Omental fat pad (tissue), 4 donors: Measurements from ENCODE around the gene RPRML. TPM values are rescaled to one million over a fixed set of nuclear protein-coding genes. Genes with fewer than 3 reads are reported as not detected.

Source experiments
- ATAC-seq: fragments of 150-250 bp; one replicate; pipeline ENCODE4 v1.9.1; 2016; ENCODE audit warnings: mild to moderate bottlenecking, moderate library complexity; ENCODE audit not compliant: low FRiP score
- DNase-seq: peaks from one replicate; pipeline ENCODE4 v3.0.0-alpha.2; 2019; ENCODE audit warnings: low spot score
- total RNA-seq, 4 donors: library from RNA; depleted of rRNA; stranded (reverse); fragments of >200 nt; gene quantifications; one replicate each; pipeline ENCODE4 v1.1.0, GENCODE V29; 2016
- TF ChIP-seq, protein P1 (sequence below), 3 donors: fragments of 450-650 bp; IDR thresholded peaks; one replicate each; pipeline ENCODE4 v1.5.1; 2016 to 2017; ENCODE audit warnings: antibody characterized with exemption in 3 of 3, mild to moderate bottlenecking in 3 of 3, moderate library complexity in 2 of 3

The RPRML gene
- total RNA-seq, 4 donors from 2014 or later: not detected

DNA sequence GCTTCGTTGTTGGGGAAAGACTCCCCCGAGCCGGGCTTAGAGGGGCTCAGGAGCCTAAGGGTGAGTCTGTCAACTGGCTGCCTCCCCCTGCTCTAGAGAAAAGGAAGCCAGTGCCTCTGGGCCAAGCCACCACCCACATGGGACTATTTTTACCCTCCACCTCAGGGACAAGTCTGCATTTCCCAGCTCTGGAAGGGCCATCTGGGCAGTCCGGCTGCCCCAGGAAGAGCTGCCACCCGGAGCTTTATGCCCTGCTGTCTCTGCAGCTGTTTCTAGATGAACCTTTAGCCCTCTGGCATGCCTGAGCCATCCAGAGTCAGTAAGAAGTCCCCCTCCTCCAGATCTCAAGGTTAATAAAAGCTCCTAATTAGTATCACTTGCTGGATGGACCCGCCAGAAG is 5.3 kb upstream of the RPRML start:
- TF ChIP-seq, protein P1, sequence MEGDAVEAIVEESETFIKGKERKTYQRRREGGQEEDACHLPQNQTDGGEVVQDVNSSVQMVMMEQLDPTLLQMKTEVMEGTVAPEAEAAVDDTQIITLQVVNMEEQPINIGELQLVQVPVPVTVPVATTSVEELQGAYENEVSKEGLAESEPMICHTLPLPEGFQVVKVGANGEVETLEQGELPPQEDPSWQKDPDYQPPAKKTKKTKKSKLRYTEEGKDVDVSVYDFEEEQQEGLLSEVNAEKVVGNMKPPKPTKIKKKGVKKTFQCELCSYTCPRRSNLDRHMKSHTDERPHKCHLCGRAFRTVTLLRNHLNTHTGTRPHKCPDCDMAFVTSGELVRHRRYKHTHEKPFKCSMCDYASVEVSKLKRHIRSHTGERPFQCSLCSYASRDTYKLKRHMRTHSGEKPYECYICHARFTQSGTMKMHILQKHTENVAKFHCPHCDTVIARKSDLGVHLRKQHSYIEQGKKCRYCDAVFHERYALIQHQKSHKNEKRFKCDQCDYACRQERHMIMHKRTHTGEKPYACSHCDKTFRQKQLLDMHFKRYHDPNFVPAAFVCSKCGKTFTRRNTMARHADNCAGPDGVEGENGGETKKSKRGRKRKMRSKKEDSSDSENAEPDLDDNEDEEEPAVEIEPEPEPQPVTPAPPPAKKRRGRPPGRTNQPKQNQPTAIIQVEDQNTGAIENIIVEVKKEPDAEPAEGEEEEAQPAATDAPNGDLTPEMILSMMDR (IDR thresholded peaks at IDR 0.05): no peak
- DNase-seq (no peak), ATAC-seq (no peak)

DNA sequence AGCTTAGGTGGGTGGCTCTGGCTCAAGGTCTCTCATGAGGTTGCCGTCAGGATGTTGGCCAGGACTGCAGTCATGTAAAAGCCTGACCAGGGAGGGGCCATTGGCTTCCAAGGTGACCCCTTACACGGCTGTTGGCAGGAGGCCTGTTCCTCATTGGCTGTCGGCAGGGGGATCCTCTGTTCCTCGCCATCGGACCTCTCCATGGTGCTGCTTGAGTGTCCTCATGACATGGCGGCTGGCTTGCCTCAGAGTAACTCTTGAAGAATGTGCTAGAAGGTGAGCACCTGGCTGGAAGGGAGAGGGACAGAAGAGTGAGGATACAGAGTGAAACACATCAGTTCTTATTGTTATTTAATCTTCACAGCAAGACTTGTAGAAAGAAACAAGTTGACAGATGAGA is 4.7 kb upstream of the RPRML start:
- ATAC-seq (no peak), DNase-seq (no peak)
- TF ChIP-seq, protein P1 (IDR thresholded peaks at IDR 0.05): no peak

DNA sequence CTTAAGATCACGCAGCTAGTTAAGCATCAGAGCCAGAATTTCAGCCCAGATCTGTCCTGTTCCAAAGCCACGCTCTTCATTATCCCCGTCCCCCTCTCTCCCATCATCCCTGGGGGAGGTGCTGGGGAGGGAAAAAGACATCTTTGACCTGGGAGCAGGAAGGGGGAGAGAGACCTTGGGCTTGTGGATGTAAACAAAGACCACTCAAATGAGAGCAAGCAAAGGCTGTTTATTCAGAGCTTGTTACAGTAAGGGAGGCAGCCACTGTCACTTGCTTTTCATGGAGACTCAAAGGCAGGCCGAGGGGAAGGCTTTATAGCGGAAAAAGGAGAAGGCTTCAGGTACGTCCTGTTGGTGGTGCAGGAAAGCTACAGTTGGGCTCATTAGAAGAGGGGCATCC is 3.5 kb upstream of the RPRML start:
- ATAC-seq: no peak
- TF ChIP-seq, protein P1 (IDR thresholded peaks at IDR 0.05): no peak
- DNase-seq: no peak

DNA sequence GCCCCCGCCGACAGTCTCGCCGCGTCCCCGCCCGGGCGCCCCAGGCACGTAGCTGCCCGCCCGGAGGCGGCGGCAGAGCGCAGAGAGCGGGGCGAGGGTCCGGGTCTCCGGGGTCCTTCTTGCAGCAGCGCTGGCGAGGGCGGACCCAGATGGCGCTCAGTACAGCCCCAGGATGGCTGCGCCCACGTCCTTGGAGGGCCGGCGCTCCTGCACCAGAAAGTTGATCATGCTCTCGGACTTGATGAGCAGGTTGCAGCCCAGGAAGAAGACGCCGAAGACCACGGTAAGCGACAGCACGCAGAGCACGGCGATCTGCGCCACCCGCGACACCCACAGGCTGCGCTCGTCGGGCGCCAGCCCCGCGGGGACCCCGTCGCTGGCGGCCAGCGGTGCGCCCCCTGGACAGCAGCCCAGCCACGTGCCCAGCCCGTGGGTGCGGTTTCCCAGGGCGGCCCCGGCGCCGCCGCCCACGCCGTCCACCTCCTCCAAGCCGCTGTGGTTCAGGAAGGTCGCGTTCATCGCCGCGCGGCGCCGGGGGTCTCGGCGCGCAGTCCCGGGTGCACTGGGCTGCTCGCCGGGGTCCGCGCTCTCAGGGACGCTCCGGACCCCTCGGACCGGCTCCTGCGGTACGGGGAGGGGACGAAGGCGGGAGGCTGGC is 435 bp downstream of the RPRML start:
- ATAC-seq (peak; percentile 36), DNase-seq (no peak)
- TF ChIP-seq, protein P1 (IDR thresholded peaks at IDR 0.05): no peak

DNA sequence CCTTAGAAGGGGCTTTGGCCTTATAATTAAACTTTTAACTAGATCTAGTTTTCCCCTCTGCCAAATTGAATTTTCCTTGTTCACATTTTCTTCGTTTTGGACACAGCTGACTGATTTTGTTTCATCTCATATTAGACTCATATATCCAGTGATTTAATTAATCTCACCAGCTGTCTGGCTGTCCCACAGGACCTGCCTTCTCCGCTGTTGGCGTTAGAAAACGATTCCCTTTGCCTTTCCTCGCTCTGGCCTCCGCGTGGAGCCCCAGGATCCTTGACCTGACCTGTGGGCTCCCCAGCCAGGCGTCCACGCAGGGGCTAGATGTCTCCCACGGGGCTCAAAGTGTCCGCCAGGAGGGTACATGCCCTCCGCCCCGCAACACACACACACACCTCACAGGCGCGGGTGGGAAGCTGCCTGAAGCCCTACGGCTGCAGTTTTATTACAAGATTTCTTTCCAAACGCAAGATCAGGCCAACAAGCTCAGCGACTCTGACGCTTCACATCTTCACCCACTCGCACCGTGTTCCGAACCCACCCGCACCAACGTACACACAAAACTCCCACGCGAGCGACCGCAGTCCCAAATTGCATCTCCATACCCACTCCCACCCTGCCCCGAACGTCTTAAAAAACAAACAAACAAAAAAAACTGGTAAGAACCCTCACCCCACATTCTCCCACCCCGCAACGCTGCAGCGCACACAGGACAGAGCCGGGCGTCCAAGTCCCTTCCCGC is 1.1 kb downstream of the RPRML start:
- TF ChIP-seq, protein P1 (IDR thresholded peaks at IDR 0.05): no peak
- DNase-seq: no peak
- peak; percentile 11 for ATAC-seq

DNA sequence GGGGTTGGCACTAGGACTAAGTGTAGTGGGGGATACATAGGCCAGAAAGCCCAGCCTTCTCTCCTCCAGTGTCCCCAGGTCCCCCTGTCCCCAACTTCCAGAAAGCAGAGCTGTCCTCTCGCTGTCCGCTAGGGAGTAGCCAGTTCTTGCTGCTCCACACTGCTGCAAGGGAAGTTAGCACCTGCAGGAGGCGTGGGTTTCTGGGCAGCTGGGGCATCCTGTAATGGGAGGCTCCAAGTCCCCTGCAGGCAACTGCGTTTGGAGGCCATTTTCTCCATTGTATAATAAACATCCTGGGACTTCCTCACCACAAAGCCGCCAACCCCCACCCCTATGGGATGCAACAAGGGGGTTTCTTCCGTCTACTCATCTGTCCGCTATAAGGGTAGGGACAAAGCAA is 1.7 kb downstream of the RPRML start:
- TF ChIP-seq, protein P1 (IDR thresholded peaks at IDR 0.05): no peak
- ATAC-seq (no peak), DNase-seq (no peak)
